GM19452 (cell line): Measurements from ENCODE around the gene GPR161.
"Not testable (repeated sequence)": the region's sequence is repeated elsewhere in the genome, so short reads cannot be mapped to it uniquely, and the experiment has no call there.

Experiments used
- ATAC-seq: cut with Tn5 transposase; IDR thresholded peaks from one replicate; pipeline ENCODE4 v1.9.1; 2021; ENCODE audit not compliant: unreplicated experiment

Gene GPR161

DNA sequence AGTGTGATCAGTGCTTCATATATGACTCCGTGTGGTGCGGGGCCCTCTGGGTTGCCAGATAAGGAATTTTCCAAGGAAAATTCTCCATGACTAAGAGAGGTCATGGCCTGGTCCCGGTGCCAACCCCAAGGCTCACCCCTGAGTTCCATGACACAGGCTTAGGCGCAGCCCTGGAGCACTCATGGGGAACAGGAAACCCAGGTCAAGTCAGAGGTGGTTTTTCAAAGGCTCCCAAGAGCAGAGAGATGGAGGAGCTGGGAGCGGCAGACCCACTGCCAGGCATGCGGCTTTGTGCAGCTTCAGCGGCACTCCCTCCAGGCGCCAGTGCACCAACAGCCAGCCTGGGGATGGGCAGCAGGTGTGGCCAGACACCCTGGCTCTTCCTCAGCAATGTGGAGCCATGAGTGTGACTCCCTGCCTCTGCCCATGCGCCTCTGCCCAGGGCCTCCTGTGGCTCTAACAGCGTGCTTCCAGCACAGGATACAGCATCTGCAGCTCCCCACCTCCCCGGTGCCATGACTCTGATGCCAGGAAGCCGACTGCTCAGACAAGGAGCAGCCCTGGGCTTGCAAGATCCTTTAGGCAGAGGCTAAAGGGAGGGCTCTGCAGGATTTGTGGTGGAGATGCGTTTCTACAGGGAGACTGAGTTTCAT lies 47.3 kb downstream of the GPR161 start:
- ATAC-seq, result no peak

DNA sequence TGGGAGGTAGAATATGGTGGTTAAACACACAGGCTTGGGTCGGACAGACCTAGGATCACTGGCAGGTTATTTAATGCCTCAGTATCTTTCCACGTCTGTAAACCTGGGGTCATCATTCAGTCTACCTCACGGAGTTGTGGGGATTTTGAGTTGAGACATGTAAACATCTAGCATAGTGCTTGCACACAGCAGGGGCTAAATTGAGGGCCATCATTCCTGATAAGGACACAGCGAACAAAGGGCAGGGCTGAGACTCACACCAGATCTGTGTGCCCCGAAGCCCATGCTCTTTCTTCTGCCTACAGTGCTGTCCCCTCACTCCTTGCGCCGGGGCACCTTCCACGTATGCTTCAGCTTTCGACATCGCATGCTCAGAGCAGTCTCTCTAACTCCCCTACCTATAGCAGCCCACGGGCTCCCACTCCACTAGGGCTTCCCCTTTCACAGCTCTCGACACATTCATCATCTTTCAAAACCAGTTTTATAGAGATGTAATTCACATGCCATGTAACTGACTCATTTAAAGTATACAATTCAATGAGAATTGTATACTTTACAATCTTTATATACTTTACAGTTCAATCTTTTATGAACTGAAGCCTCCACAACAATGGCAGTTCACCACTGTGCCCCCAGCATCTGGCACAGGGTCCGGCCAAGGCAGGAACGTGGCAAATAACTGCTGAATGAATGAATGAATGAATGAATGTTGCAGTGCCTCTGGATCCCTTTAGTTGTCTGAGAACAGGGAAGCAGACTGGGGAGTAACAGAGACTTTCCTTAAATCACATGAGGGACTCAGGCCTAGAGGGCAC lies 48.0 kb downstream of the GPR161 start:
- ATAC-seq, result no peak

DNA sequence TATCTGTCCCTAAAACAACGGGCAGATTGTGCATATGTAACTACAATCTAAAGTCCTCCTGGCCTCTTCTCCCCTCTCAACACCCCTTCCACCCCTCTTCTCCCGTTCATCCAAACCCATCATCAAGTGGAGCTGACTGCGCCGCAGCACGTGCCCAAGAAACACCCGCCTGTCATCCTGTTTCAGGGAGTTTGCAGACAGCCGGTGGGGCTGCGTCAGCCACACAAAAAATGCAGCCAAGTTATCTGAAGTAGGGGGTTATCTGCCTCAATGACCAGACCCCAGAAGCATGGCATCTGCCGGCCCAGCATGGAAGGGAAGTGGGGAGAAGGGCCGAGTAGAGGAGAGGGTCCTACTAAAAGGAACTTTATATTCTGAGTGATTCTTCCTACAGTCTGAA lies 49.0 kb downstream of the GPR161 start:
- ATAC-seq, result no peak

GRCh38 chr1:168086438-168086837 lies 50.3 kb downstream of the GPR161 start:
- ATAC-seq, result no peak

- no peak for ATAC-seq
Observed at GRCh38 chr1:168085401-168085872, 51.3 kb downstream of the GPR161 start.

- no peak for ATAC-seq
Observed at GRCh38 chr1:168084396-168085231, 52.1 kb downstream of the GPR161 start.

- ATAC-seq, result no peak
Observed at GRCh38 chr1:168083456-168084325, 53.0 kb downstream of the GPR161 start.

- peak; percentile 88 for ATAC-seq
Observed at GRCh38 chr1:168082008-168082876, 54.5 kb downstream of the GPR161 start.

GRCh38 chr1:168081373-168082007 lies 55.2 kb downstream of the GPR161 start:
- no peak for ATAC-seq

GRCh38 chr1:168079761-168080160 lies 57.0 kb downstream of the GPR161 start:
- no peak for ATAC-seq

DNA sequence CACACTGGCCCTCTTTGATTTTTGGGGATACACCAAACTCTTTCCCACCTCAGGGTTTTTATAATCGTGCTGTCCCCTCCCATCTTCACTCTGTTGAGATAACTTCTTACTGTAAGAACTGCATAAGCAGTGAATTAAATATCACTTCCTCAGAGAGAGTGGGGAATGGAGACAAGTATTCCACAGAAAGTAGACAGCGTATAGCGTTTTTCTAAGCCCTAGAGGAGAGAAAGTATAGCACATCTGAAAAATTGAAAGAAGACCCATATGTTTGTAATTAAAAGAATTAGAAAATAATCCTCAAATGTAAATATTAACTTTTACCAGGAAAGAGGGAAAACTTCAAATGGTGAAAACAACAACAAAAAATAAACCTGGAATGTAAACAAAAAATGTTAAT lies 67.3 kb downstream of the GPR161 start:
- ATAC-seq, result no peak

GRCh38 chr1:168065506-168065905 lies 71.2 kb downstream of the GPR161 start:
- no peak for ATAC-seq

DNA sequence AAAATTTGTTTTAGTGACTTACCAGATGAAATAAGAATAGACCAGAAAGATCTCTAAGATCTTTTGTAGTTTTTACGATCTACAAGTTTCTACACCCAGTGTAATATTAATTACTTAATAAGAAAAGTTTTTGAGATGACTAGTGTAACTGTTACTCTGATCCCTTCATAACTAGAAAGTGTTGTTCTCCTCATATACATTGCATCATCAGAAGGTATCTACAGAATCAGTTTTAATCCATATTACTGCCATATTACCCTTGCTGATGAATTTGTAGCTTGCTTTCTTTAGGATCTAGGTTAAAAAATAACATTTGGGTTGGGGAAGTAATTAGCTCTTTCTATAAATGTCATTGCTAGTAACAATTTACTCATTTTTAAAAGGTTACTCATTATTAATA lies 72.5 kb downstream of the GPR161 start:
- no peak for ATAC-seq

- ATAC-seq, result no peak
Observed at GRCh38 chr1:168057921-168058320, 78.8 kb downstream of the GPR161 start.

GRCh38 chr1:168057355-168057754 lies 79.4 kb downstream of the GPR161 start:
- ATAC-seq, result no peak

GRCh38 chr1:168056152-168056551 lies 80.6 kb downstream of the GPR161 start:
- not testable (repeated sequence) for ATAC-seq

GRCh38 chr1:168054117-168054516 lies 82.6 kb downstream of the GPR161 start:
- no peak for ATAC-seq

- no peak for ATAC-seq
Observed at GRCh38 chr1:168053681-168054080, 83.0 kb downstream of the GPR161 start.

DNA sequence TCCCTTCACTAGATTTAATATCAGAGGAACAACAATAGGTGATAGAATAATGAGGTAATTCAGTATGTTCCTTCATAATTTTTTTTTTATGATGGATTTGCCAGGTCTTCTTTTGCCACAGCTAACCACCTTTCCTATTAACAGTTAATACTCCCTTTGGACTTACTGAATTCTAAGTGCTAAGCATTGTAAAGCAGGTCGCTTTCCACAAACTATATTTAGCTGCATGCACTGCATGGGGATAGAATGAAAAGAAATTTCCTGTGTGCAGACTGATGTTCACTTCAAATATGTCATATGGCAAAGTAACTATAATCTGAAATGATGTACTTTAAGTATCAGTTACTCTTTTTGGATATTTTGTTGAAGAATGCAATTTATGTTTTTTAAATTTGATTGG lies 85.8 kb downstream of the GPR161 start:
- ATAC-seq, result no peak
